ENCODE data around the gene HRH4.

The HRH4 gene

GRCh38 chr18:24470022-24470618 lies 9.7 kb downstream of the HRH4 start:
- DNase-seq = no peak

GRCh38 chr18:24470805-24471204 lies 10.4 kb downstream of the HRH4 start:
- no peak for DNase-seq

GRCh38 chr18:24472591-24472990 lies 12.2 kb downstream of the HRH4 start:
- no peak for DNase-seq

GRCh38 chr18:24474406-24474805 lies 14.0 kb downstream of the HRH4 start:
- DNase-seq = no peak

GRCh38 chr18:24475926-24476589 lies 15.6 kb downstream of the HRH4 start:
- DNase-seq = no peak

GRCh38 chr18:24479371-24479770 lies 18.9 kb downstream of the HRH4 start:
- DNase-seq = no peak

- no peak for DNase-seq
Measured at GRCh38 chr18:24482821-24483220, 22.4 kb downstream of the HRH4 start.

GRCh38 chr18:24485681-24486080 lies 25.2 kb downstream of the HRH4 start:
- DNase-seq = no peak

- DNase-seq = no peak
Measured at GRCh38 chr18:24486684-24487083, 26.2 kb downstream of the HRH4 start.

- DNase-seq = peak in 1 of 2 experiments; percentile 45
Measured at GRCh38 chr18:24488824-24489493, 28.5 kb downstream of the HRH4 start.

GRCh38 chr18:24490539-24490938 lies 30.1 kb downstream of the HRH4 start:
- DNase-seq = no peak

- DNase-seq = no peak
Measured at GRCh38 chr18:24491927-24492834, 31.7 kb downstream of the HRH4 start.

- DNase-seq = no peak
Measured at GRCh38 chr18:24494586-24494985, 34.1 kb downstream of the HRH4 start.

- no peak for DNase-seq
Measured at GRCh38 chr18:24497031-24497754, 36.8 kb downstream of the HRH4 start.

GRCh38 chr18:24499814-24500213 lies 39.4 kb downstream of the HRH4 start:
- no peak for DNase-seq

GRCh38 chr18:24500217-24500616 lies 39.8 kb downstream of the HRH4 start:
- no peak for DNase-seq

GRCh38 chr18:24500766-24501165 lies 40.3 kb downstream of the HRH4 start:
- DNase-seq = no peak

- DNase-seq = no peak
Measured at GRCh38 chr18:24502667-24503523, 42.5 kb downstream of the HRH4 start.

GRCh38 chr18:24504401-24504800 lies 44.0 kb downstream of the HRH4 start:
- DNase-seq = no peak

- no peak for DNase-seq
Measured at GRCh38 chr18:24506175-24506574, 45.7 kb downstream of the HRH4 start.

- DNase-seq = no peak
Measured at GRCh38 chr18:24509435-24509834, 49.0 kb downstream of the HRH4 start.

- DNase-seq = peak; percentile 35 to 54
Measured at GRCh38 chr18:24514439-24514838, 54.0 kb downstream of the HRH4 start.

Data from SW 1271 (cell line).